ENCODE measurements around the gene CCDC127.
"Not testable (repeated sequence)": the region's sequence is repeated elsewhere in the genome, so short reads cannot be mapped to it uniquely, and the experiment has no call there.

The CCDC127 gene, protein sequence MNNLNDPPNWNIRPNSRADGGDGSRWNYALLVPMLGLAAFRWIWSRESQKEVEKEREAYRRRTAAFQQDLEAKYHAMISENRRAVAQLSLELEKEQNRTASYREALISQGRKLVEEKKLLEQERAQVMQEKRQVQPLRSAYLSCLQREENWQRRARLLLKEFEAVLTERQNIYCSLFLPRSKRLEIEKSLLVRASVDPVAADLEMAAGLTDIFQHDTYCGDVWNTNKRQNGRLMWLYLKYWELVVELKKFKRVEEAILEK

DNA sequence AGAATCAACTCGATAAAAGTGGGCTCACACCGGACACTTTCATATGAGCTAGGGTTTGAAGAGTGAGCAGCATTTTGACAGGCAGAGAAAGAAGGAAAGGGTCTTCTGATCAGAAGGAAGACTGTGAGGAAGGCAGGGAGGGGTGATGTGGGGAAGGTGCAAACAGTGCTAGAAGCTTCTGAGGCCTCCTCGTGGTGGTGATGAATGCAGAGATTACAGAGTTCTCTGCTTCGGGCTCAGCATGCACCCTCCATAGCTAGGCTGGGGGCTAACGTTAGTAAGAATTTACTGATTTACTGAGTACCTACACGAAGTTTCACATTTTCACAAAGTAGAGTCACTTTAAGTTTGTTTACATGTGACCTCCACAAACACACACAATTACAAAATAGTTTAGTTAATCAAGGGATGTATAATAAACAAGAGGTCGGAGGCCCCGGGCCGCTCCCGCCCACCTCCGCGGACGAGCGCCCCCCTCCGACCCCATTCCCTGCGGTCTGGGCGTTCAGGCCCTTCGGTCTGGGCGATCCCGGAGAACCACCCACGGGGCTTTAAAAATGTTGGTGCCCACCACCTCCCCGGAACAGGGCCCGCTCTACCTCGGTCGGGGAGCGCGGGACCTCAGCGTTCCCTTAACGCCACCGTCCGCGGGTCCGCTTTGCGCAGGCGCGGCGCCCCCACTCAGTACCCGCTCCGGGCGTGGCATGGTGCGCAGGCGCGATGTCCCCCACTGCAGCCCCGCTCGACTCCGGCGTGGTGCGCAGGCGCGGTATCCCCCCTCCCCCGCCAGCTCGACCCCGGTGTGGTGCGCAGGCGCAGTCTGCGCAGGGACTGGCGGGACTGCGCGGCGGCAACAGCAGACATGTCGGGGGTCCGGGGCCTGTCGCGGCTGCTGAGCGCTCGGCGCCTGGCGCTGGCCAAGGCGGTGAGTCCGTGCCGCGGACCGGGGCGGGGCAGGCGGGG lies at the start of gene CCDC127, which contains the start of gene SDHA:
CCDC127 (minus strand) TSS at position 660 of the 963 bp plus-strand sequence. CDS start 1,304 bp downstream, outside the sequence.
SDHA (plus strand) TSS at position 827 of the 963 bp plus-strand sequence; CDS start at position 863, 36 bp downstream.
- peak; percentile 99 for DNase-seq

DNA sequence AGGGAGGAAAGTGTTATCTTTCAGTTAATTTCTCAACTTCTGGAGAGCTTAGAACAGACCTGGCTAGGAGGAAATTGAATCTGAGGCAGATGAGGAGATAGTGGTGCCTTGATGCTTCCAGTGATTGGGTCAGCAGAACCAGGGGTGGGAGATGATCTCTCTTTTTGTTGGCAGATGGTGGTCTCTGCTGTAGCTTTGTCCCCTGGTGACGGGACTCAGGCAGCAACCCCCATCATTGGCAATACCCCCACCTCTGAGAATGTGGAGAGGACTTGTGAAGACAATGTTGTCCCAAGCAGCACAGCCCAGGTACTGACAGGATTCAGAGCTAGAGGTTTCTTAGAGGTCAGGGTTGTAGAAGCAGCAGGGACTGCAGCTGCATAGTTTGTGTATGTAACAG lies 49.8 kb upstream of the CCDC127 start:
- DNase-seq, result no peak

DNA sequence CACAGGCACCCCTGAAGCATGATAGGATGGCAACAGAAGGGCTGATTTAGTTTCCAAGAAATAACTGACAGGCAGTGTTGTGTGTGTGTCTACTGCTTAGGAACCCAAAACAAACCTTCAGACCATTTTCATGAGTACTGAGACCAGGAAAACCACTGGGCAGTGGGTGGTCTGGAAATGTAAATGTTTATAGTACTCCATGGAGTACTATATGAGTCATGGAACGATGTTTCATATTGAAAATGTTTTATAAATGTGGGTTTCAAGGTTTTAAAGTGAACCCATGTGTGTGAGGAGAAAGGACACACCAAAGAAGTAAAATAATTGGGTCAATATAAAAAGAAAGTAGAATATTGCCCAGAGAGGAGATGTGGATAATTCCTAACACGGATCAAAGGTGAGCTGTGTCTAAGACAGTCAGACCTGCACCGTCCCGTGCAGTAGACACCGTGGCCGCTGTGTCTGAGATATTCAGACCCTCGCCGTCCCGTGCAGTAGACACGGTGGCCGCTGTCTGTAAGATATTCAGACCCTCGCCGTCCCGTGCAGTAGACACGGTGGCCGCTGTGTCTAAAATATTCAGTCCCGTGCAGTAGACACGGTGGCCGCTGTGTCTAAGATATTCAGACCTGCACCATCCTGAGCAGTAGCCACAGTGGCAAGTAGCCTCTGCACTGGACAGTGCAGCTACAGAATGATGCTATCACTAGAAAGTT lies 48.5 kb upstream of the CCDC127 start:
- DNase-seq, result not testable (repeated sequence)

DNA sequence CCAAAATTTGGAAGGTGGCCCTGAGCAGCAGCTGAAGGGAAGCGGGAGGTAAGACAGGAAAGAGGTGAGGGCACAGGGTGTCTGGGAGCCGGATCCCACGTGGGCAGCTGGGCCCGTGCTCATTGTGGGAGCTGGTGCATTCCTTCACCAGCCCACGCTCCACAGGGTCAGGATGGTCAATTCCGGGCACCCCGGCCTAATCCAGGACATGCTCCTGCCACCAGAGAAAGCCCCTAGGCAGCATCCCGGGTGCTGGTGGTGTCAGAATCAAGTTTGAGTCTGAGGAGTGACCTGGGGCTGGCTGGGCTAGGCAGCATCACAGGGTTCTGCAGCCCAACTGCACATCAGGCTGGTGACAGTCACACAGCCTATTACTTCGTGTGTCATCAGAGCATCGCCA lies 46.4 kb upstream of the CCDC127 start:
- no peak for DNase-seq

DNA sequence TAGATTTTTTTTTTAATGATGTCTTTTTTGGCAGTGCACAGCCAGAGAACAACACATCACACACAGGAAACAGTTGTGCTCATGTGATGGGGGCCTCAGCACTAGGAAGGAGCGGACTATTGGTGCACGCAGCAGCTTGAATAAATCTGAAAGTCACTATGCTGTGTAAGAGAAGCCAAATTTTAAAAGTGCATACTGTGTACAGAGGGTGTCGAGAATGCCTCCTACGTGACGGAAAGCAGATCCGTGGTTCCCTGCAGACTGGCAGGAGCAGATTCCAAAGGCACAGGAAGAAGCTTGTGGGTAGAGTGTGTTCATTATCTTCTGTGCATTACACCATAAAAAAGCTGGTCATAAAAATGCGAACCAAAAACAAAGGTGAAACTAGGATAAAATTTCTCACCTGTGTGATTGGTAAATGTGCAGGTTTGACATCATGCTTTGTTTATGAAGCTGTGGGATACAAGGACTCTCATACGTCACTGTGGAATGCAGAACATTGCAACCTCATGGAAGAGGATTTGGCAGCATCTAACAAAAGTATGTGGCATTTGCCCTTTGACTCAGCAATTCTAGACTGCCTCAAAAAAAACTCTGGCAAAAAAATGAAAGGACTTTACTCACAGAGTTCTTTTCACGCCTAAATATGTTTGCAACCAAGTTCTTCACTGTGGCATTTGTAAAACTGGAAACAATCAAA lies 45.5 kb upstream of the CCDC127 start:
- not testable (repeated sequence) for DNase-seq

DNA sequence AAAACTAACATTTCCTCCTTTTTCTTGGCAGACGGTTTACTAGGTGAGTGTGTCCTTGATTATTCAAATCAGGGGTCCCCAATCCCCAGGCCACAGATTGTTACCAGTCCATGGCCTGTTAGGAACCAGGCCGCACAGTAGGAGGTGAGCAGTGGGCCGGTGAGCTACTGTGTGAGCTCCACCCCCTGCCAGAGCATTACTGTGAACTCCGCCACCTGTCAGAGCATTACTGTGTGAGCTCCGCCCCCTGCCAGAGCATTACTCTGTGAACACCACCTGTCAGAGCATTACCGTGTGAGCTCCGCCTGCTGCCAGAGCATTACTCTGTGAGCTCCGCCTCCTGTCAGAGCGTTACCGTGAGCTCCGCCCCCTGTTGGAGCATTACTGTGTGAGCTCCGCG lies 39.2 kb upstream of the CCDC127 start:
- DNase-seq, result no peak

DNA sequence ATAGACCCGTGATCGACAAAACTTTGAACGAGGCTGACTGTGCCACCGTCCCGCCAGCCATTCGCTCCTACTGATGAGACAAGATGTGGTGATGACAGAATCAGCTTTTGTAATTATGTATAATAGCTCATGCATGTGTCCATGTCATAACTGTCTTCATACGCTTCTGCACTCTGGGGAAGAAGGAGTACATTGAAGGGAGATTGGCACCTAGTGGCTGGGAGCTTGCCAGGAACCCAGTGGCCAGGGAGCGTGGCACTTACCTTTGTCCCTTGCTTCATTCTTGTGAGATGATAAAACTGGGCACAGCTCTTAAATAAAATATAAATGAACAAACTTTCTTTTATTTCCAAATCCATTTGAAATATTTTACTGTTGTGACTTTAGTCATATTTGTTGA lies 38.4 kb upstream of the CCDC127 start:
- DNase-seq, result not testable (repeated sequence)

DNA sequence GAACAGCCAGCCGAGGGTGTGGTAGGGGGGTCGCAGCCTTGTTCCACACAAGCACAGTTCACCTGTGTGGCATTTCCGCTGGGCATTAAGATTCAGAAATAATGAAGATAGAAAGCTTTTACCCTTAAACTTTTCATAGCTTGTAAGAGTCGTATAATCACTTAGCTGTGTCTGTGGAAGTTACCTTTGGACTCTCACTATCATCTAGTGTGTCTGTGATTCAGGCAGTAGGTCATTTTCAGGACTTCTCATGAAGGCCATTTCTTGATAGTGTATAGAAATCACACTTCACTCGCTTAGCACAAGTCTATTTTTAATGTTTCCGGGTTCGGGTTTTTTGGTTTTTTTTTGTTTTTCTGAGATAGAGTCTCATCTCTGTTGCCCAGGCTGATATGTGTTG lies 37.2 kb upstream of the CCDC127 start:
- not testable (repeated sequence) for DNase-seq

DNA sequence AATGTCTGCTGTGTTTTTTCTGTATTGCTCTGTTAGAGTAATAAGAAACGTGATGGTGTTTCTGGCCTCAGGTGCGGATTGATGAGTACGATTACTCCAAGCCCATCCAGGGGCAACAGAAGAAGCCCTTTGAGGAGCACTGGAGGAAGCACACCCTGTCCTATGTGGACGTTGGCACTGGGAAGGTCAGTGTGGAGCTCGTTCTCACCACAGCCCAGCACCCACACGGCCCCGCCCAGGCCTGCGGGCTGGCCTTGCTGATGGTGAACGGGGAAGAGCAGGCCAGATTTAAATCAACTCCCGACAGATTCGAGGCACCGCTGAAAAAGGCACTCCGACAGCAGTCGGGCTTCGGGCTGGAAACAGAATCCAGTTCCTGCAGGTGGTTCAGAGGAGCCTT lies 36.4 kb upstream of the CCDC127 start:
- DNase-seq, result not testable (repeated sequence)

DNA sequence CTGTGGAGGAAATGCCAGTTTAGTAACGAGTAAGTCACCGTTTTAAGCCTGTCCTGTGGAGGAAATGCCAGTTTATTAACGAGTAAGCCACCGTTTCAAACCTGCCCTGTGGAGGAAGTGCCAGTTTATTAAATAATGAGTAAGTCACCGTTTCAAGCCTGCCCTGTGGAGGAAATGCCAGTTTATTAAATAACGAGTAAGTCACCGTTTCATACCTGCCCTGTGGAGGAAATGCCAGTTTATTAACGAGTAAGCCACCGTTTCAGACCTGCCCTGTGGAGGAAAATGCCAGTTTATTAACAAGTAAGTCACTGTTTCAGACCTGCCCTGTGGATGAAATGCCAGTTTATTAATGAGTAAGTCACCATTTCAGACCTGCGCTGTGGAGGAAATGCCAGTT lies 34.6 kb upstream of the CCDC127 start:
- DNase-seq, result no peak

DNA sequence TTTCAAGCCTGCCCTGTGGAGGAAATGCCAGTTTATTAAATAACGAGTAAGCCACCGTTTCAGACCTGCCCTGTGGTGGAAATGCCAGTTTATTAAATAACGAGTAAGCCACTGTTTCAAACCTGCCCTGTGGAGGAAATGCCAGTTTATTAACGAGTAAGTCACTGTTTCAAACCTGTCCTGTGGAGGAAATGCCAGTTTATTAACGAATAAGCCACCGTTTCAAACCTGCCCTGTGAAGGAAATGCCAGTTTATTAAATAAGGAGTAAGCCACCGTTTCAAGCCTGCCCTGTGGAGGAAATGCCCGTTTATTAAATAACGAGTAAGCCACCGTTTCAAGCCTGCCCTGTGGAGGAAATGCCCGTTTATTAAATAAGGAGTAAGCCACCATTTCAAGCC lies 34.0 kb upstream of the CCDC127 start:
- DNase-seq, result not testable (repeated sequence)

DNA sequence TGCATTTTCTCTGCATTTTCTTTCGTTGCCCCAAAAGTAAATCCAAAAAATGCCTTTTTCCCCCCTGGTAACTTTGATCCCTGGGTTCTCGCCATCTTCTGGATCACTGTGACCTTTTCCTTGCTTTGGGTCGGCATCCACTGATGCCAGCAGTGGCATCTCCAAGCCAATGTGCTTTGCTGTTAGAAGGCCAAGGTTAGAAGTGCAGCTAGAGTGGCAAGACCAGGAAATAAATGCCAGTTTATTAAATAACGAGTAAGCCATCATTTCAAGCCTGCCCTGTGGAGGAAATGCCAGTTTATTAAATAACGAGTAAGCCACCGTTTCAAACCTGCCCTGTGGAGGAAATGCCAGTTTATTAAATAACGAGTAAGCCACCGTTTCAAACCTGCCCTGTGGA lies 33.6 kb upstream of the CCDC127 start:
- not testable (repeated sequence) for DNase-seq

DNA sequence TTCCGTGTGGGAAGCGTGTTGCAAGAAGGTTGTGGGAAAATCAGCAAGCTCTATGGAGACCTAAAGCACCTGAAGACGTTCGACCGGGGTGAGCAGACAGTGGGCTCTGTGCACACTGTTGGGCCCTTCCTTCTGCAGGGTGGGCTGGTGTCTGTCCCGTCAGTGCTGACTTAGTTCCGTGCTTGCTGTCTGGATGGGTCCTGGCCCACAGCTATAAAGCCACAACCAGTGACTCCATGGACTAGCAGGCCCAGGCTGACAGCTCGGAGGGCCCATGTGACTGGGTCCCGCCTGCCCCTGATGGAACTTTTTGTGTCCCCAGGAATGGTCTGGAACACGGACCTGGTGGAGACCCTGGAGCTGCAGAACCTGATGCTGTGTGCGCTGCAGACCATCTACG lies 33.1 kb upstream of the CCDC127 start:
- DNase-seq, result not testable (repeated sequence)

DNA sequence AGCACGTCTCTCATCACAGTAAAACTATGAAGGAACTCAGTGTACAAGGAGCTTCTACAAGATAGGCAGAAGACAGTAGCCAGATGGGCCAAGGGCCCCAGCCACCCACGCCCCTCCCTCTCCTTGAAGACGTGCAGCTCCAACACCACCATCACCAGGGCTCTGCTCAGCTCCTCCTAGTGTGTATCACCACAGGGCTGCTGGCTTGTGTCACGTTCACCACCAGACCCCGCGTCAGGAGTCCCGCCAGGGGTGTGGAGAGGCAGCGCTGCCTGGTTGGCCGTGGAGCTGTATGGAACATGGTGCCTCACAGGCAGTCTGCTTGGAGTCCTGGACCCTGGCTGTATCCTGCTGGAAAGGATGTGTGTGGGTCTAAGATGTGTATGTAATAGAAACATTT lies 32.4 kb upstream of the CCDC127 start:
- DNase-seq, result not testable (repeated sequence)

DNA sequence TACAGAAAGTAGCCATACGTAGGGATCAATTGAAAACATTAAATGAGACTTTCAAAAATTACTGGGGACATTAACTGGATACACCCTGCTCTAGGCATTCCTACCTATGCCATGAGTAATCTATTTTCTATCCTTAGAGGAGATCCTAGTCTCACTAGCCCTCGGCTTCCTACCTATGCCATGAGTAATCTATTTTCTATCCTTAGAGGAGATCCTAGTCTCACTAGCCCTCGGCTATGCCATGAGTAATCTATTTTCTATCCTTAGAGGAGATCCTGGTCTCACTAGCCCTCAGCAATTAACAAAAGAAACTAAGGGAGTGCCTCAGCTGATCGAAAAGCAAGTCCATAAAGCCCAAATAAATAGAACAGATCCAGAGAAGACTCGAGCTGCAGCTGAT lies 27.8 kb upstream of the CCDC127 start:
- DNase-seq, result not testable (repeated sequence)

DNA sequence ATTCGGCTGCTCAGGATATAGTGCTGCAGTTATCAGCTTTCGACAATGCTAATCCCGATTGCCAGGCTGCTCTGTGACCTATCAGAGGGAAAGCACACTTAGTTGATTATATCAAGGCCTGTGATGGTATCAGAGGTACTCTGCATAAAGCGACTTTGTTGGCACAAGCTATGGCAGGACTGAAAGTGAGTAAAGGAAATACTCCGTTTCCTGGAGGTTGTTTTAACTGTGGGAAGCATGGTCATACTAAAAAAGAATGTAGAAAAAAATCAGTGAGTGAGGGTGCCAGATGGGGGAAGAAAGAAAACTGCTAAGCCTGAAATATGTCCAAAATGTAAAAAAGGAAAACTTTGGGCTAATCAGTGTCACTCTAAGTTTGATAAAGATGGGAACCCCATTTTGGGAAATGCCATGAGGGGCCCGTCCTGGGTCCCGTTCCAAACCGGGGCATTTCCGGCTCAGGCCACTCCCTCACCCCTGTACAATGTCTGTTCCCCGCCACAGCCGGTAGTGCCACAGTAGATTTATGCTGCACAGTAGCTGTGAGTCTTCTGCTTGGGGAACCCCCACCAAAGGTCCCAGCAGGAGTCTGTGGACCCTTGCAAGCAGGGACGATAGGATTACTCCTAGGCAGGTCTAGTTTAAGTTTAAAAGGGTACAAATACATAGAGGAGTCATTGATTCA lies 25.9 kb upstream of the CCDC127 start:
- not testable (repeated sequence) for DNase-seq

DNA sequence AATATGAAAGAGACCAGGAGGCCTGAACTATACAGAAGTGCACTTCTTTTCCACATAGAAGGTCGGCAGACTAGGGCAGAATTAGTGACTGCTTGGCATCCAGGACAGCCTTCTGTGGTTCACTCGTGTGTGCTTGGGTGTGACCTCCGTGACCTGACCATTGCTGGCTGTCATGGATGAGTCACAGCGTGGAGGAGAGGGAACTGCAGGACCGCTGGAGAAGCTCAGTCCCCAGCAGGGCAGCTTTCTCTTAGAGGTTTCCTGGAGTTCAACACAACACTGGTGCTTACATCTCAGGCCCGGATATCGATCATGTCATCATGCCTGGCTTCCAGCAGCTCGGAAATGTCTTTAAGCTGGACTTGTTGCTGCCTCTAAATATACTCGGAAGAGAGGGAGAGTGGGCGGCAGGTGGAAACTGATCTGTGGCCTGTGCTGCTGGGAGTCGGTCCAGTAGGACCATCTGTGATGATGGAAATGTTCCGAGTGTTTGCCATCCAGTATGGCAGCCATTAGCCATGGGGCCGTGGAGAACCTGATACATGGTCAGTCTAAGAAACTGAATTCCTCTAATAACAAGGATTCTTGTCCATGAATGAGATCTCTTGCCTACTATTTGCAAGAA lies 23.2 kb upstream of the CCDC127 start:
- not testable (repeated sequence) for DNase-seq

DNA sequence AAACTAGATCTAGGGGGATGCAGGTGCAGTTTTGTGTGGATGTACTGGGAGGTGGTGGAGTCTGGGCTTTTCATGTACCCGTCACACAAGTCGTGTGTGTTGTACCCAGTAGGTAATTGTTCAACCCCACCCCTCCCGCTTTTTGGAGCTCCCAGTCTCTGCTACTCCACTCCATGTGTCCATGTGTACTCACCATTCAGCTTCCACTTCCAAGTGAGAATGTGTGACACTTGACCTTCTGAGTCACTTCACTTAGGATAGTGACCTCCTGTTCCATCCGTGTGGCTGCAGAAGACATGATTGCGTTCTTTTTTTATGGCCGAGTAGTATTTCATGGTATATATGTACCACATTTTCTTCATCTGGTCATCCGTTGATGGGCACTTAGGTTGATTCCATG lies 22.6 kb upstream of the CCDC127 start:
- not testable (repeated sequence) for DNase-seq

DNA sequence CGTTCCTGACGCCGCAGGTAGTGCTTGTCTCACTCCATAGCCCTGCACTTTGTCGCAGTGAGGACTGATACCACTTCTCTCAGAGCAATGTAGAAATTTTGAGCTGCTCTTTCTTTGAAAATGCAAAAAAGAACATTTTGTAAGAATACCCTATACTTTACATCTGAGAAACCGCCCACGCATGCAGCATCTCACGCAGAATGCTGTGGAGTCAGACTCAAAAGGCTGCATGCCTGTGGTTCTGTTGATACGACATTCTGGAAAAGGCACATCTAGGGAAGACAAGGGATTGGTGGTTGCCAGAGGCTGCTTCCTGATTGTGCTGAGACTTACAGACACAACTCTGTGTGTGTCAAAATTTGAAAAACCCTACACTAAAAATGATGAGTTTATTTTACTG lies 20.0 kb upstream of the CCDC127 start:
- not testable (repeated sequence) for DNase-seq

DNA sequence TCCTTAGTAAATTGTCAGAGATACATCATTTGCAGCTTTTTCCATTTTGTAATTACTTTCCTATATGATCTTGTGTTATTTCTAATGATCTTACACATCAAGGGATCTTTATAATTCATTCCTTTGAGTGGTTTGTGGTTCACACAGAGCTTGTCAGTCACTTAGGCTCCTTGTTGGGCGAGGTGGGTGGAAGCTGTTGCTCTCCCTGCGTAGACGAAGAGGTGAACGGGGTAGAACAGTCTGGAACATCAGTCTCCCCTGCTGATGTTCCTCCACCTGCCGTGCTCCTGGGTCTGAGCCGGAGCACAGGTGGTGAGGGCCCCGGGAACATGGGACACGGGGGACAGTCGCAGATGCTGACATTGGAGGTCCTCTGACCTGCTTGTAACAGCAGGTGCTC lies 17.6 kb upstream of the CCDC127 start:
- DNase-seq, result not testable (repeated sequence)

DNA sequence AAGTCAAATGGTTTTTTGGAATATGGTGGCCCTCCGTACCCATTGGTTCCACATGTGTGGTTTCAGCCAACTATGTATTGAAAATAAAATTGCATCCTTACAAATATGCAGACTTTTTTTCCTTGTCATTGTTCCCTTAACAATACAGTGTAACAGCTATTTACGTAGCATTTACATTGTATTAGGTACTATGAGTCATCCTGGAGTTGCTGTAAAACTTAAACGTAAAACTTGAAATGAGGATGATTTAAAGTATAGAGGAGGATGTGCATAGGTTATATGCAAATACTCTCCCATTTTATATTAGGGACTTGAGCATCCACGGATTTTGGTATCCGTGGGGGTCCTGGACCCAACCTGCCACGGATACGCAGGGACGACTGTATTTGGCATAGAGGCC lies 16.5 kb upstream of the CCDC127 start:
- DNase-seq, result no peak

Measured in activated T-cell treated with anti-CD3 and anti-CD28 coated beads, Interleukin-2, amount 50 U/mL, for 1 hour (primary cell).